GM19328 (cell line): ENCODE data around the gene DEK.
A peak's percentile ranks its signal among the peaks of the same experiment; 100 is the strongest.
"Not testable (repeated sequence)": the region's sequence is repeated elsewhere in the genome, so short reads cannot be mapped to it uniquely, and the experiment has no call there.

Experiments used
- ATAC-seq: cut with Tn5 transposase; IDR thresholded peaks from one replicate; pipeline ENCODE4 v1.9.1; 2021; ENCODE audit warnings: mild to moderate bottlenecking, moderate library complexity; ENCODE audit not compliant: unreplicated experiment

DEK gene

GRCh38 chr6:18264219-18264922 is at the start of gene DEK:
TSS of gene DEK (minus strand) at chr6:18264530. CDS start at chr6:18263987, 543 bp downstream.
- peak; percentile 38 for ATAC-seq

- ATAC-seq: no peak
Measured at GRCh38 chr6:18312368-18312767, 48.0 kb upstream of the DEK start.

DNA sequence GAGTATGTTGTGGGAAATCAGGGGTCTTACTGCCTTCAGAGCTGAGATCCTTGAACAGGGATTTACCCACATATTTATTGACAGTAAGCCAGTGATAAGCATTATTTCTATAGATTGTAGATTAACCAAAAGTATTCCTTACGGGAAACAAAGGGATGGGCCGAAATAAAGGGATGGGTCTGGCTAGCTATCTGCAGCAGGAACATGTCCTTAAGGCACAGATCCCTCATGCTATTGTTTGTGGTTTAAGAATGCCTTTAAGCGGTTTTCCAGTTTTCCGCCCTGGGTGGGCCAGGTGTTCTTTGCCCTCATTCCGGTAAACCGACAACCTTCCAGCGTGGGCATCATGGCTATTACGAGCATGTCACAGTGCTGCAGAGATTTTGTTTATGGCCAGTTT is 45.7 kb upstream of the DEK start:
- ATAC-seq: not testable (repeated sequence)

GRCh38 chr6:18309046-18309445 is 44.7 kb upstream of the DEK start:
- ATAC-seq: no peak

DNA sequence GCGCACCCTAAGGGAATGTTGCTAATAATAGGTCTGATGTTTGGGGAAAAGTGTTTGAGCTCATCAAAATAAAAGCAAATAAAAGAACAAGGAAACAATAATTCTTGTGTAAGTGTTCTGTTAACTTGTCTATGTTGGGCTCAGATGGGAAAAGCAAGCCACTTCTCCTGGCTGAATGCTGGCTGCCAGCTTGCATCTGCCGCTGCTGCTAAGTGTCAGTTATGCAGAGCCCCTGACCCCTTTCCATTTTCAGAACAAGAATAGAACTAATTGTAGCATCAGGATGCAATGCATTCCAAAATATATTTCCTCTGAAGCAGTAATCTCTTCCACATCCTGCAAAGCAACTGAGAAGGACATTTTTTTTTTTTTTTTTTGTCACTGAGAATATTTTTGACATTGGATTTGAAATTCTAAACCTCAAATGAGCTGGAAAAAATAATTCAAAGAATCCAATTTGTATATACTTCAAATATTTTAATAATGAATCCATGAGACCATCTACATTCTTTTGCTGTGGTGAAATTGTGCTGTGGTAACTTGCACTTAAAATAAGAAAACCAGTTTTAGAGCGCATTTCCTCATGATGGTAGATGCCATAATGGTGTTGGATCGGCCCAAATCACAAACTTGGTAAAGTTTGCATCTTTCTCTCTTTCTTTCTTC is 43.9 kb upstream of the DEK start:
- ATAC-seq: no peak

- ATAC-seq: no peak
Measured at GRCh38 chr6:18306977-18307376, 42.6 kb upstream of the DEK start.

DNA sequence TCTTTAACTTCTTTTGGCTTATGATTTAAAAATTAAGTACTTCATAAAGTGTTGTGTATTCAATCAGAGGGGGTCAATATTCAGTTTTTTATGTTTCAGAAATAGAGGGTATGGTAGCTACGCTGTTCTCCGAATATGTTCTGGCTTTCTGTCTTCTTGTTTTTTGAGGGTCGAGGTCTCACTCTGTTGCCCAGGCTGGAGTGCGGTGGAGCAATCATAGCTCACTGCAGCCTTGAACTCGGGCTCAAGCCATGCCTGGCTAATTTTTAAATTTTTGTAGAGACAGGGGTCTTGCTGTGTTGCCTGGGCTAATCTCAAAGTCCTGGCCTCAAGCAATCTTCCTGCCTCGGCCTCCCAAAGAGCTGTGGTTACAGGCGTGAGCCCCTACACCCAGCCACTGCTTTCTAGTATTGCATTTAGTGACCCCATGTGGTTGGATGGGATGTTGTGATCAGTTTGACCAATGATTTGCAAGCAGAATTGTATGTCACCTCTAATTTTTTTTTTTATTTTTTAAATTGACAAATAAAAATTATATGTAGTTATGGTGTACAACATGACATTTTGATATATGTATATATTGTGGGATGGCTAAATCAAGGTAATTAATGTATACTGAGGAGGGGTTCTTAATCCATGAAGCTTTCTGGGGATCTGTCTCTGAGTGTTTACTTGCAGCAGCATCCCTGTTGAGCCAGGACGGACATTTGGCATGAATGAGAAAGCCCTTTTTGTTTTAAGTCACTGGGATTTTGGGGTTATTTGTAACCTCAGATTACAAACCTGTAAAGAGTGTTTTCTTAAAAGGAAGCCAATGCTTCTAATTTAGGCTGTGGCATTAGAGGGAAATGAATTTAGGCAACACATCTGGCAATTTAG is 38.5 kb upstream of the DEK start:
- no peak for ATAC-seq

DNA sequence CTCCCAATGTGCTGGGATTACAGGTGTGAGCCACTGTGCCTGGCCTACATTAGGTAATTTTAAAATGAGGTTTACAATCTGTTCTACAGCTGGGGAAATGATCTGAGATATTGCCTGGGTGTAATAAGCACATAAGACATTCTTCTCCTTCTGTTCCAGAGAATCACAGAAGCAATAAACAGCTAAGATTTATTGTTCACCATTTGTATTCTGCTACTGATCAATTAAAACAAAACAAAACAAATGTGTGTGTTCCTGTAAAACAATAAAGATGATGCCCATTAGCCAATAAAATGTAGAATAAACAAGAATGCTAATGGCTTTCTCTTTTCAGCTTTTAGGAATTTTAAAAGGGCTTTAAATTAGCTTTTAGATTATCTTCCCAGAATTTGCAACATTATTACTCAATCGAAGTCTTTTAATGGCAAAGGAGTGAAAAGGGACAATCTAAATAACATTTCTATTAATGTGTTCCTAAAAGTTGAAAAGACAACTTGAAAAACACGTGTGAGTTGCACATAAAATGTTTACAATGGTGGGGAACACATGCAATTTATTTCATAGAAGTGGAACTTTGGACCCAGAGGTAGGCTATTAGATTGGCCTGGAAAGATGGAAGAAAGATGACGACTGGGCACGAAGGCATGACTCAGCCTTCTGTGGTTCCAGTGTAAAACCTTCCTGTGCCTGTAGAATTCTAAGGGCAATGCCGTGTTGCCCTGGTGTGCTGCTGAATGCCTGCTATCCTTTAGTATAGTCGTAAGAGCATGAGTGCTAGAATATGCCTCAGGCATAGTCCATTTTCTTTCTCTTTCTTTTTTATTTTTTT is 29.0 kb upstream of the DEK start:
- ATAC-seq: no peak

DNA sequence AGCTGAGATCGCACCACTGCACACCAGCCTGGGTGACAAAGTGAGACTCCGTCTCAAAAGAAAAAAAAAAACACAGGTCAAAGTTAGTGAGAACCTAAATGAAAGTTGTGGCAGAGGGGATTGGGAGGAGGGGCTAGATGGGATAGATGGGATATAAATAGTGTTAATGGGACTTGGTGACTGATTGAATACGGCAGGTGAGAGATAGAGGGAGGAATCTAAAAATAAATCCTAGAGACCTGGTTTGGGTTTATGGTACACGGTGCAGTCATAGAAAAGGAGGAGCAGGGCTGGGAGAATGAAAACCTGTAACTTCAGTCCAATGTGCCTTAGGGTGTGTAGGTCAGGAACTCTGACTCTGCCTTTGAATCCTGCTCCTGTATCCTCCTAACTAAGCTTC is 25.0 kb upstream of the DEK start:
- ATAC-seq: no peak

GRCh38 chr6:18284261-18284660 is 19.9 kb upstream of the DEK start:
- no peak for ATAC-seq

DNA sequence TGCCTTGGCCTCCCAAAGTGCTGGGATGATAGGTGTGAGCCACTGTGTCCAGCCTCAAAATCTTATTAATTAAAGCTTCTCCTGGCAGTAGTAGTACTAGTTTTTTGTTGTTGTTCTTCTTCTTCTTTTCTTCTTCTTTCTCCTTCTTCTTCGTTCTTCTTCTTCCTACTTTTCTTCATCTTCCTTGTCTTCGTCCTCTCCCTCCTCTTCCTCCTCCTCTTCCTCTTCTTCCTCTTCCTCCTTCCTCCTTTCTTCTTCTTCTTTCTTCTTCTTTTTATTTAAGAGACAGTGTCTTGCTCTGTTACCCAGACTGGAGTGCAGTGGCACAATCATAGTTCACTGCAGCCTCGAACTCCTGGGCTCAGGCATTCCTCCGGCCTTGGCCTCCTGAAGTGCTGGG is 17.2 kb upstream of the DEK start:
- ATAC-seq: no peak

GRCh38 chr6:18280084-18280483 is 15.8 kb upstream of the DEK start:
- no peak for ATAC-seq

DNA sequence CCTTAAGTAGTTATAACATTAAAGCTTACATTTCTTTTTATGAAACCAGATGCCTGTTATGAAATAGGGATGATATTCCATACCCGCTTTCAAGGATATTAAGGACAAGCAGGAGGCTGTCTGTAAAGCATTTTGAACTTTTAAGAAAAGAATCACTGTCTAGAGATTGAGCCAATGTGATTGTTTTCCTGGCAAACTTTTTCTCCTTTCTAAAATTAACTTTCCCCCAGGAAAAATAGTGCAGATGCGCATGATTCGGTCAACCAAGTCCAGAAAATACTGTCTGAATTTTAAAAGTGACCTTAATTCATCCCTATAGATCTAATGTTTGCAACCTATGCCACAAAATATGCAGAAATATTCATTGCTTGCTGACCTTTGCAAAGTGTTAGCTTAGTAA is 15.1 kb upstream of the DEK start:
- ATAC-seq: no peak

DNA sequence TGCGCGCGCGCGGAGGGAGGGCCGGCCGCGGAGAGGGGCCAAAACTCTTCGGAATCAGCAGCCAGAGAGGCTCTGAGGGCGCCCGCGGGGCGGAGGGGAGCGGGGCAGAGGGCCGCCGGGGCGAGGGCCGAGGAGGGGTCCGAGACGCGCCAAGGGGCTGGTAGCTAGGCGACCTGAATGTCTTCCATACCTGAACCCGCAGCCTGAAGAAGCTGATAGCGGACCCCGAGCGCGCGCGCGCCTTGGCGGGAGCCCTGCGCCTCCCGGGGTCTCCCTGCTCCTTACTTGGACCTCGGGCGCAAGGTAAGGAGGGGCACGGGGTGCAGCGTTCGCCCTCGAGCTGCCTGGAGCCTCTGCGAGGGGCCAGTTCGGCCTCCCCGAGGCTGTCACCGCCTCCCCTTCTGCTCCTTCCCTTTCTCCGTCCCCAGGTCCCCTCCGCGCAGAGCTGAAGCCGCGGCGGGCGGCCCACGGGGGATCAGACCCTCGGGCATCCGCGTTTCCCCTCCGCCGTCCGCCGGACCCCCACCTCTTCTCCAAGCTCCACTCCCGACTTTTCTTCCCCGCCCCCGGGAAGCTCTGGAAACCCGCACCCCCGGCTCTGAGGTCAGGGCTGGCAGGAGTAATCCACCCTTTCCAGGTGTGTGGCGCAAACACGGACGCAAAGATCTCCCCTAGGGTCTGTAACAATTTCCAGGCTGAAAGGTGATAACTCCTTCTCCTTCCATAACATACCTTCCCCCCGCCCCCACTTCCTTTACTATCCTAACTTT is 13.1 kb upstream of the DEK start:
- no peak for ATAC-seq

- no peak for ATAC-seq
Measured at GRCh38 chr6:18276610-18277236, 12.4 kb upstream of the DEK start.

GRCh38 chr6:18270216-18270615 is 5.9 kb upstream of the DEK start:
- no peak for ATAC-seq

DNA sequence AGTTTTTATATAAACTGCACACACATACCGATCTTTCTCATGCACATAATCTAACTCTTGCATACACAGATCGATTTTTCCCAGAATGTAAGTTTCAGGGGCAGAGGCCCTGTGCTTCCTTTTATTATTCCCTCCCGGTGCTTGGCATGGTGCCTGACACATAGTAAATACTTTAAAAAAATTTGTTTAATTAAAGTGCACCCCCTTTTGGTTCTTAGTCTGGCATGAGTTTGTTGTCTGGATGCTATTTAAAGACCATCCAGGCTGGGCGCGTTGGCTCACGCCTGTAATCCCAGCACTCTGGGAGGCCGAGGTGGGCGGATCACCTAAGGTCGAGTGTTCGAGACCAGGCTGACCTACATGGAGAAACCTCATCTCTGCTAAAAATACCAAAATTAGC is 5.4 kb upstream of the DEK start:
- ATAC-seq: no peak

DNA sequence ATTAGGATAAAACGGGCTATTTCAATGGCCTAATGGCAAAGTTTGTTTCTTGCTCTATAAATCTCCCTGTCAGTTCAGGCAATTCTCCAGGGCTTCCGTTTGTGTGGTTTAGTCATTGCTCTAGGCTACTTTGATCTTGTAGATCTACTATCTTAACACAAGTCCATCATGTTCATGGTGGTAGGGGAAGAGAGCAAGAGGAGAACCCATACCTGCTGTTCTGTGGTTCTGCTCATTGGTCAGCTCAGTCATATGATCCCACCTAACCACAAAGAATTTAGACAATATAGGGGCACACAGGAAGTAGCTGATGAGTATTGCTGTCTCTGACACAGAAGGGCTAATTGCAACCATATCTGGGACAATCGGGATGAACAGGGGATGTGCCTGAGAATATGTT is 4.9 kb upstream of the DEK start:
- no peak for ATAC-seq

DNA sequence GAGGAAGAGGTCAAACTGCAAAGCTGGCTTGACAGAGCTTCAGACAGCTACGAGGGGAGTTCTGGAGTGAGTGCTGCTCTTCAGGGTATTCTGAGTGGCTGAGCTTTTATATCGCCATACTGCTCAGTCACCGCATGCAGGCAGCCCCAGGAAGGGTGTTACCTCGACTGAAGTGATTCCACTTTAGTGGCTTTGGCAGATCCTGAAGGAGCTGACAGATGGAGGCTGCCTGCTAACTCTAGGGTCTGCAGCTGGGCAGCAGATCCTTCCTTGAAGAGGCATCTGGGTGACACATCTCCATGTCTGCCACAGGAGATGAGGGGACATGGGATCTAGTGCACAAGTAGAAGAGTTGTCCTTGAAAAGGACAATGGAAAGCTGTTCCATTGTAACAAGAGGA is 3.7 kb upstream of the DEK start:
- ATAC-seq: no peak

DNA sequence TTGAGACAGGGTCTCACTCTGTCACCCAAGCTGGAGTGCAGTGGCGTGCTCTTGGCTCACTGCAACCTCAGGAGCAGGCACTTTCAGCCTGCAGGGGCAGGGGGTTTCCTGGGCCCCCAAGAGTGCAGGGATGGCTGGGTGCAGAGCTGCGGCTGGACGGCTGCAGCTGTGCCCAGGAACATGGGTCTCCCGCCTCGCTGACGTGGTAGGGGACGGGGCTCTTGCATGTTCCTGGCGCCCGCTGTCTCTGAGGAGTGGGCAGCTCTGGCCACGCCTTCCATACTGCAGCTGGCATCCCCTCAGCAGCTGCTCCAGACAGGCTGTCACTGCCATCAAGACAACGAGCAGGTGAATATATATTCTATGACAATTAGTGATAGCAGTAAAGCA is 2.2 kb upstream of the DEK start:
- no peak for ATAC-seq
